HEK293 (cell line): Measurements from ENCODE around the gene ARID1A.

Source experiments
- BCL11A ChIP-seq: fragments of 450-650 bp; formaldehyde crosslinking; IDR thresholded peaks from 2 replicates; pipeline ENCODE4 v1.5.1; 2016; ENCODE audit warnings: low read depth, missing biosample characterization, missing genetic modification characterization
- BCL11B ChIP-seq: fragments of 450-650 bp; formaldehyde crosslinking; IDR thresholded peaks from 2 replicates; pipeline ENCODE4 v1.5.1; 2016; ENCODE audit warnings: low read depth, missing biosample characterization, missing genetic modification characterization
- GLIS2 ChIP-seq: fragments of 450-650 bp; formaldehyde crosslinking; IDR thresholded peaks from 2 replicates; pipeline ENCODE4 v1.5.1; 2016; ENCODE audit warnings: missing biosample characterization, missing genetic modification characterization
- MZF1 ChIP-seq: fragments of 450-650 bp; formaldehyde crosslinking; IDR thresholded peaks from 2 replicates; pipeline ENCODE4 v1.5.1; 2017; ENCODE audit warnings: missing biosample characterization, missing genetic modification characterization, borderline replicate concordance
- ZBTB20 ChIP-seq: fragments of 450-650 bp; formaldehyde crosslinking; IDR thresholded peaks from 2 replicates; pipeline ENCODE4 v1.5.1; 2016; ENCODE audit warnings: missing biosample characterization, missing genetic modification characterization
- ZBTB21 ChIP-seq: fragments of 450-650 bp; formaldehyde crosslinking; IDR thresholded peaks from 2 replicates; pipeline ENCODE4 v1.5.1; 2017; ENCODE audit warnings: missing biosample characterization, missing genetic modification characterization
- ZBTB48 ChIP-seq: fragments of 450-650 bp; formaldehyde crosslinking; IDR thresholded peaks from 2 replicates; pipeline ENCODE4 v1.5.1; 2016; ENCODE audit warnings: missing biosample characterization, missing genetic modification characterization
- ZFHX2 ChIP-seq: fragments of 450-650 bp; formaldehyde crosslinking; conservative IDR thresholded peaks from 2 replicates; pipeline ENCODE4 v1.5.1; 2016; ENCODE audit warnings: missing biosample characterization, missing genetic modification characterization
- ZNF140 ChIP-seq: fragments of 450-650 bp; formaldehyde crosslinking; IDR thresholded peaks from 2 replicates; pipeline ENCODE4 v1.5.1; 2016; ENCODE audit warnings: missing biosample characterization, missing genetic modification characterization
- ZNF155 ChIP-seq: fragments of 450-650 bp; formaldehyde crosslinking; IDR thresholded peaks from 2 replicates; pipeline ENCODE4 v1.5.1; 2016; ENCODE audit warnings: missing biosample characterization, missing genetic modification characterization
- ZNF16 ChIP-seq: fragments of 450-650 bp; formaldehyde crosslinking; IDR thresholded peaks from 2 replicates; pipeline ENCODE4 v1.5.1; 2016; ENCODE audit warnings: low read depth, missing biosample characterization, missing genetic modification characterization
- ZNF214 ChIP-seq: fragments of 450-650 bp; formaldehyde crosslinking; IDR thresholded peaks from 2 replicates; pipeline ENCODE4 v1.5.1; 2017; ENCODE audit warnings: missing biosample characterization, mild to moderate bottlenecking, missing genetic modification characterization, borderline replicate concordance
- ZNF221 ChIP-seq: fragments of 450-650 bp; formaldehyde crosslinking; IDR thresholded peaks from 2 replicates; pipeline ENCODE4 v1.5.1; 2017; ENCODE audit warnings: missing biosample characterization, missing genetic modification characterization, borderline replicate concordance
- ZNF248 ChIP-seq: fragments of 450-650 bp; formaldehyde crosslinking; IDR thresholded peaks from 2 replicates; pipeline ENCODE4 v1.5.1; 2017; ENCODE audit warnings: missing biosample characterization, missing genetic modification characterization
- ZNF292 ChIP-seq: fragments of 450-650 bp; formaldehyde crosslinking; IDR thresholded peaks from 2 replicates; pipeline ENCODE4 v1.5.1; 2016; ENCODE audit warnings: low read depth, missing biosample characterization, missing genetic modification characterization, borderline replicate concordance
- ZNF354C ChIP-seq: fragments of 450-650 bp; formaldehyde crosslinking; IDR thresholded peaks from 2 replicates; pipeline ENCODE4 v1.5.1; 2016; ENCODE audit warnings: missing biosample characterization, missing genetic modification characterization, low read depth, borderline replicate concordance
- ZNF366 ChIP-seq: fragments of 450-650 bp; formaldehyde crosslinking; conservative IDR thresholded peaks from 2 replicates; pipeline ENCODE4 v1.5.1; 2016; ENCODE audit warnings: missing biosample characterization, missing genetic modification characterization
- ZNF391 ChIP-seq: fragments of 450-650 bp; formaldehyde crosslinking; IDR thresholded peaks from 2 replicates; pipeline ENCODE4 v1.5.1; 2016; ENCODE audit warnings: low read depth, missing biosample characterization, missing genetic modification characterization, borderline replicate concordance
- ZNF48 ChIP-seq: fragments of 450-650 bp; formaldehyde crosslinking; IDR thresholded peaks from 2 replicates; pipeline ENCODE4 v1.5.1; 2016; ENCODE audit warnings: missing biosample characterization, missing genetic modification characterization
- ZNF501 ChIP-seq: fragments of 450-650 bp; formaldehyde crosslinking; IDR thresholded peaks from 2 replicates; pipeline ENCODE4 v1.5.1; 2016; ENCODE audit warnings: missing biosample characterization, missing genetic modification characterization
- ZNF600 ChIP-seq: fragments of 450-650 bp; formaldehyde crosslinking; IDR thresholded peaks from 2 replicates; pipeline ENCODE4 v1.5.1; 2016; ENCODE audit warnings: missing biosample characterization, missing genetic modification characterization
- ZNF664 ChIP-seq: fragments of 450-650 bp; formaldehyde crosslinking; IDR thresholded peaks from 2 replicates; pipeline ENCODE4 v1.5.1; 2016; ENCODE audit warnings: missing biosample characterization, missing genetic modification characterization
- ZNF747 ChIP-seq: fragments of 450-650 bp; formaldehyde crosslinking; IDR thresholded peaks from 2 replicates; pipeline ENCODE4 v1.5.1; 2016; ENCODE audit warnings: missing biosample characterization, missing genetic modification characterization
- ZNF76 ChIP-seq: fragments of 450-650 bp; formaldehyde crosslinking; IDR thresholded peaks from 2 replicates; pipeline ENCODE4; 2016; ENCODE audit warnings: low read depth, missing biosample characterization, missing genetic modification characterization, borderline replicate concordance
- ZNF837 ChIP-seq: fragments of 450-650 bp; formaldehyde crosslinking; IDR thresholded peaks from 2 replicates; pipeline ENCODE4 v1.5.1; 2016; ENCODE audit warnings: missing biosample characterization, missing genetic modification characterization
- TF ChIP-seq, protein P1 (sequence below): fragments of 450-650 bp; formaldehyde crosslinking; IDR thresholded peaks from 2 replicates; pipeline ENCODE4; 2016; ENCODE audit warnings: missing biosample characterization, missing genetic modification characterization
- TF ChIP-seq, protein P2 (sequence below): fragments of 450-650 bp; formaldehyde crosslinking; IDR thresholded peaks from 2 replicates; pipeline ENCODE4 v1.5.1; 2017; ENCODE audit warnings: missing biosample characterization, missing genetic modification characterization
- TF ChIP-seq, protein P3 (sequence below): fragments of 450-650 bp; IDR thresholded peaks from 2 replicates; pipeline ENCODE4 v1.5.1; 2018; ENCODE audit warnings: missing biosample characterization, missing genetic modification characterization
- TF ChIP-seq, protein P4 (sequence below): fragments of 450-650 bp; formaldehyde crosslinking; IDR thresholded peaks from 2 replicates; pipeline ENCODE4 v1.5.1; 2017; ENCODE audit warnings: missing biosample characterization, missing genetic modification characterization
- TF ChIP-seq, protein P5 (sequence below): fragments of 450-650 bp; formaldehyde crosslinking; IDR thresholded peaks from 2 replicates; pipeline ENCODE4 v1.5.1; 2016; ENCODE audit warnings: missing biosample characterization, missing genetic modification characterization, borderline replicate concordance
- TF ChIP-seq, protein P6 (sequence below): fragments of 450-650 bp; formaldehyde crosslinking; optimal IDR thresholded peaks from 2 replicates; pipeline ENCODE3; 2016; ENCODE audit warnings: missing biosample characterization, mild to moderate bottlenecking, missing genetic modification characterization

The ARID1A gene

DNA sequence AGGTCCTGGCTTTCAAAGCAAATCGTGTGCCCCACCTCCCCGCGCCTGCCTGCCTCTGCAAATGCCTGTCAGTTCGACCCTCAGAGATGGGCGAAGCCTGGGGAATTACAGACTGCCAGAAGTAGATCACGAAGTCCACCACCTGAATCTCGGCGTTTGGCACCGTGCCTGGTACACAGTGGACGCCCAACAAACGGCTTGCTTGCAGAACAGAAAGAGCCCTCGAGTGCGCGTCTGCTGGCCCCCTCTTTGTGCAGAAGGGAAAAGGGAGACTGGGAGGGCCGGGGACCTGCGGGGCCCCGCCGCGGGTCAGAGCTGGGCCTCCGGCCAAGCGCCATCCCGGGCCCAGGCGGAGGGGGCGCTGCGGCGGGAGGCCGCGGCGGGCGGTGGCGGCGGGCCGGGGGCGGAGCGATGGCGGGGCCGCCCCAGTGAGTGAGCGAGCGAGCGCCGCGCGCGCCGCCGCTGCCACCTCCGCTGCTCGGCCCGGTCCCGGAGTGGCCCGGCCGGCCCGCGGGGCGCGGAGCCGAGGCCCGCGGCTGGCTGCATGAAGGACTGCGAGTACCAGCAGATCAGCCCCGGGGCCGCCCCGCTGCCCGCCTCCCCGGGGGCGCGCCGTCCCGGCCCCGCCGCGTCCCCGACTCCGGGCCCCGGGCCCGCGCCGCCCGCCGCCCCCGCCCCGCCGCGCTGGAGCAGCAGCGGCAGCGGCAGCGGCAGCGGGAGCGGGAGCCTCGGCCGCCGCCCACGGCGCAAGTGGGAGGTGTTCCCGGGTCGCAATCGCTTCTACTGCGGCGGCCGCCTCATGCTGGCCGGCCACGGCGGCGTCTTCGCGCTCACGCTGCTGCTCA, 130.7 kb downstream of the ARID1A start, which contains the start of gene ZDHHC18 (continued):
- TF ChIP-seq BCL11B (tag by site-specific recombination): peak; percentile 60; the same call in 1 of the 2 replicates
- TF ChIP-seq ZNF354C (tag by site-specific recombination): no peak
- TF ChIP-seq, protein P1, sequence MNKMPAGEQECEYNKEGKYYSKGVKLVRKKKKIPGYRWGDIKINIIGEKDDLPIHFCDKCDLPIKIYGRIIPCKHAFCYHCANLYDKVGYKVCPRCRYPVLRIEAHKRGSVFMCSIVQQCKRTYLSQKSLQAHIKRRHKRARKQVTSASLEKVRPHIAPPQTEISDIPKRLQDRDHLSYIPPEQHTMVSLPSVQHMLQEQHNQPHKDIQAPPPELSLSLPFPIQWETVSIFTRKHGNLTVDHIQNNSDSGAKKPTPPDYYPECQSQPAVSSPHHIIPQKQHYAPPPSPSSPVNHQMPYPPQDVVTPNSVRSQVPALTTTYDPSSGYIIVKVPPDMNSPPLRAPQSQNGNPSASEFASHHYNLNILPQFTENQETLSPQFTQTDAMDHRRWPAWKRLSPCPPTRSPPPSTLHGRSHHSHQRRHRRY: no peak
- TF ChIP-seq, protein P2, sequence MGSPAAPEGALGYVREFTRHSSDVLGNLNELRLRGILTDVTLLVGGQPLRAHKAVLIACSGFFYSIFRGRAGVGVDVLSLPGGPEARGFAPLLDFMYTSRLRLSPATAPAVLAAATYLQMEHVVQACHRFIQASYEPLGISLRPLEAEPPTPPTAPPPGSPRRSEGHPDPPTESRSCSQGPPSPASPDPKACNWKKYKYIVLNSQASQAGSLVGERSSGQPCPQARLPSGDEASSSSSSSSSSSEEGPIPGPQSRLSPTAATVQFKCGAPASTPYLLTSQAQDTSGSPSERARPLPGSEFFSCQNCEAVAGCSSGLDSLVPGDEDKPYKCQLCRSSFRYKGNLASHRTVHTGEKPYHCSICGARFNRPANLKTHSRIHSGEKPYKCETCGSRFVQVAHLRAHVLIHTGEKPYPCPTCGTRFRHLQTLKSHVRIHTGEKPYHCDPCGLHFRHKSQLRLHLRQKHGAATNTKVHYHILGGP: no peak
- TF ChIP-seq ZNF366 (tag by site-specific recombination): peak; percentile 31; the same call in 1 of the 2 replicates
- TF ChIP-seq ZNF837: no peak
- no peak for TF ChIP-seq ZNF391
- TF ChIP-seq ZNF221: no peak
- TF ChIP-seq ZNF747: no peak
- no peak for TF ChIP-seq ZNF292 (tag by site-specific recombination)
- TF ChIP-seq ZNF501 (tag by site-specific recombination): peak; percentile 59; the same call in 1 of the 2 replicates
- TF ChIP-seq MZF1 (tag by site-specific recombination): no peak
- TF ChIP-seq, protein P3, sequence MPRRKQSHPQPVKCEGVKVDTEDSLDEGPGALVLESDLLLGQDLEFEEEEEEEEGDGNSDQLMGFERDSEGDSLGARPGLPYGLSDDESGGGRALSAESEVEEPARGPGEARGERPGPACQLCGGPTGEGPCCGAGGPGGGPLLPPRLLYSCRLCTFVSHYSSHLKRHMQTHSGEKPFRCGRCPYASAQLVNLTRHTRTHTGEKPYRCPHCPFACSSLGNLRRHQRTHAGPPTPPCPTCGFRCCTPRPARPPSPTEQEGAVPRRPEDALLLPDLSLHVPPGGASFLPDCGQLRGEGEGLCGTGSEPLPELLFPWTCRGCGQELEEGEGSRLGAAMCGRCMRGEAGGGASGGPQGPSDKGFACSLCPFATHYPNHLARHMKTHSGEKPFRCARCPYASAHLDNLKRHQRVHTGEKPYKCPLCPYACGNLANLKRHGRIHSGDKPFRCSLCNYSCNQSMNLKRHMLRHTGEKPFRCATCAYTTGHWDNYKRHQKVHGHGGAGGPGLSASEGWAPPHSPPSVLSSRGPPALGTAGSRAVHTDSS (tag by site-specific recombination): no peak; the same call in 1 of the 2 replicates
- TF ChIP-seq ZNF214 (tag by site-specific recombination): no peak
- no peak for TF ChIP-seq ZNF664 (tag by site-specific recombination)
- TF ChIP-seq BCL11A (tag by site-specific recombination): 0 out of 2 replicates have a peak, but pooled peaks have one; percentile 57
- TF ChIP-seq ZFHX2 (tag by site-specific recombination): peak; percentile 63; the same call in 1 of the 2 replicates
- no peak for TF ChIP-seq GLIS2 (tag by site-specific recombination)
- TF ChIP-seq ZNF600 (tag by site-specific recombination): peak; percentile 52; the same call in 1 of the 2 replicates
- TF ChIP-seq ZNF248: no peak
- peak; percentile 54 for TF ChIP-seq ZBTB20
- no peak for TF ChIP-seq ZNF76 (tag by site-specific recombination)
- no peak for TF ChIP-seq ZNF140 (tag by site-specific recombination)
- TF ChIP-seq, protein P4, sequence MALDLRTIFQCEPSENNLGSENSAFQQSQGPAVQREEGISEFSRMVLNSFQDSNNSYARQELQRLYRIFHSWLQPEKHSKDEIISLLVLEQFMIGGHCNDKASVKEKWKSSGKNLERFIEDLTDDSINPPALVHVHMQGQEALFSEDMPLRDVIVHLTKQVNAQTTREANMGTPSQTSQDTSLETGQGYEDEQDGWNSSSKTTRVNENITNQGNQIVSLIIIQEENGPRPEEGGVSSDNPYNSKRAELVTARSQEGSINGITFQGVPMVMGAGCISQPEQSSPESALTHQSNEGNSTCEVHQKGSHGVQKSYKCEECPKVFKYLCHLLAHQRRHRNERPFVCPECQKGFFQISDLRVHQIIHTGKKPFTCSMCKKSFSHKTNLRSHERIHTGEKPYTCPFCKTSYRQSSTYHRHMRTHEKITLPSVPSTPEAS (tag by site-specific recombination): no peak
- no peak for TF ChIP-seq ZNF16 (tag by site-specific recombination)
- no peak for TF ChIP-seq ZBTB48 (tag by site-specific recombination)
- TF ChIP-seq, protein P5, sequence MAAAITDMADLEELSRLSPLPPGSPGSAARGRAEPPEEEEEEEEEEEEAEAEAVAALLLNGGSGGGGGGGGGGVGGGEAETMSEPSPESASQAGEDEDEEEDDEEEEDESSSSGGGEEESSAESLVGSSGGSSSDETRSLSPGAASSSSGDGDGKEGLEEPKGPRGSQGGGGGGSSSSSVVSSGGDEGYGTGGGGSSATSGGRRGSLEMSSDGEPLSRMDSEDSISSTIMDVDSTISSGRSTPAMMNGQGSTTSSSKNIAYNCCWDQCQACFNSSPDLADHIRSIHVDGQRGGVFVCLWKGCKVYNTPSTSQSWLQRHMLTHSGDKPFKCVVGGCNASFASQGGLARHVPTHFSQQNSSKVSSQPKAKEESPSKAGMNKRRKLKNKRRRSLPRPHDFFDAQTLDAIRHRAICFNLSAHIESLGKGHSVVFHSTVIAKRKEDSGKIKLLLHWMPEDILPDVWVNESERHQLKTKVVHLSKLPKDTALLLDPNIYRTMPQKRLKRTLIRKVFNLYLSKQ (tag by site-specific recombination): no peak
- no peak for TF ChIP-seq ZBTB21 (tag by site-specific recombination)
- TF ChIP-seq, protein P6, sequence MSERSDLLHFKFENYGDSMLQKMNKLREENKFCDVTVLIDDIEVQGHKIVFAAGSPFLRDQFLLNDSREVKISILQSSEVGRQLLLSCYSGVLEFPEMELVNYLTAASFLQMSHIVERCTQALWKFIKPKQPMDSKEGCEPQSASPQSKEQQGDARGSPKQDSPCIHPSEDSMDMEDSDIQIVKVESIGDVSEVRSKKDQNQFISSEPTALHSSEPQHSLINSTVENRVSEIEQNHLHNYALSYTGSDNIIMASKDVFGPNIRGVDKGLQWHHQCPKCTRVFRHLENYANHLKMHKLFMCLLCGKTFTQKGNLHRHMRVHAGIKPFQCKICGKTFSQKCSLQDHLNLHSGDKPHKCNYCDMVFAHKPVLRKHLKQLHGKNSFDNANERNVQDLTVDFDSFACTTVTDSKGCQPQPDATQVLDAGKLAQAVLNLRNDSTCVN (tag by site-specific recombination): peak; percentile 56
- TF ChIP-seq ZNF48 (tag by site-specific recombination): no peak
- no peak for TF ChIP-seq ZNF155 (tag by site-specific recombination)
